ENCODE data around the gene COL18A1.

- TF ChIP-seq CTCF (IDR thresholded peaks at IDR 0.05; ENCODE audit: poor library complexity) (no peak), EZH2 (IDR thresholded peaks at IDR 0.05; ENCODE audit: borderline replicate concordance) (no peak), EZH2phosphoT487 (IDR thresholded peaks at IDR 0.05; ENCODE audit: low read depth, severe bottlenecking, unreplicated experiment) (no peak)
Observed at GRCh38 chr21:45491056-45491455, 86.1 kb downstream of the COL18A1 start.

All from hepatocyte (in vitro differentiated cells).